ENCODE measurements around the gene MMP17.

MMP17 gene

GRCh38 chr12:131818821-131819585 is 9.2 kb upstream of the MMP17 start:
- H3F3A ChIP-seq (ENCODE audit: insufficient read depth, low read length), result no peaks in the 10 kb centered on the region
- no peak overlapping the region for H3K9ac ChIP-seq (ENCODE audit: low read length)
- H3K79me2 ChIP-seq (ENCODE audit: insufficient read depth, low read length), result no peaks in the 10 kb centered on the region
- no peak overlapping the region for H3K4me3 ChIP-seq (ENCODE audit: low read depth, low read length, poor library complexity, severe bottlenecking)
- H4K20me1 ChIP-seq (ENCODE audit: insufficient read depth, low read length), result no peaks in the 10 kb centered on the region
- no peaks in the 10 kb centered on the region for H3K9me2 ChIP-seq (ENCODE audit: low read depth, low read length)
- H3K27ac ChIP-seq (ENCODE audit: low read depth, low read length, poor library complexity, severe bottlenecking), result no peak overlapping the region
- no peaks in the 10 kb centered on the region for H3K36me3 ChIP-seq (ENCODE audit: insufficient read depth, low read length)
- no peak overlapping the region for H3K4me2 ChIP-seq (ENCODE audit: low read length)
- H3K27me3 ChIP-seq (ENCODE audit: insufficient read depth, low read length), result no peaks in the 10 kb centered on the region
- TF ChIP-seq CTCF (IDR thresholded peaks at IDR 0.05; ENCODE audit: low read length), result no peak
- TF ChIP-seq EZH2 (IDR thresholded peaks at IDR 0.05; ENCODE audit: borderline replicate concordance, low read length), result no peak
- no peaks in the 10 kb centered on the region for H3K9me3 ChIP-seq (ENCODE audit: low read length)
- H3K4me1 ChIP-seq (ENCODE audit: insufficient read depth, low read length, severe bottlenecking), result no peaks in the 10 kb centered on the region
- no peak overlapping the region for H2AFZ ChIP-seq (ENCODE audit: low read length)

DNA sequence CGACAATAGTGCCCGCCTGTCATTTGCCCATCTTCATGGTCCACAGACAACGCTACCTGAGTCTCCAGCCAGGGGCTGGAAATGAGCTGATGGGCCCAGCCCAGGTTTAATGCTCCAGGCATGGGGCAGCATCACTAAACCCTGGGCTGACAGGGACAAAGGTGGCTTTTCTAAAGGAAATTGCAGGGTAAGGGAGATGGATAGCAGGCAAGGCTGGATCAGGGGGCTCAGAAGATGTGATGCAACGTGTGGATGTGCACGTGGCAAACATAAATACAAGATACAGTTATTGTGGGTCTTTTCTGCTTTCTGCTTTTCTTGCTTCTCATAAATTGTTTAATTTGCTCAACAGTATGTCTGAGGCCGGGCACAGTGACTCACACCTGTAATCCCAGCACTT is 3.7 kb upstream of the MMP17 start:
- Histone ChIP-seq H2AFZ (ENCODE audit: low read length) (no peak overlapping the region), H3K4me2 (ENCODE audit: low read length) (no peak overlapping the region), H3K9ac (ENCODE audit: low read length) (no peak overlapping the region), H3K79me2 (ENCODE audit: insufficient read depth, low read length) (no peaks in the 10 kb centered on the region), H3K9me2 (ENCODE audit: low read depth, low read length) (no peaks in the 10 kb centered on the region), H3K4me3 (ENCODE audit: low read depth, low read length, poor library complexity, severe bottlenecking) (no peak overlapping the region), H3K36me3 (ENCODE audit: insufficient read depth, low read length) (no peaks in the 10 kb centered on the region), H3K4me1 (ENCODE audit: insufficient read depth, low read length, severe bottlenecking) (no peaks in the 10 kb centered on the region), H3K27ac (ENCODE audit: low read depth, low read length, poor library complexity, severe bottlenecking) (no peak overlapping the region), H3K9me3 (ENCODE audit: low read length) (no peaks in the 10 kb centered on the region), H3K27me3 (ENCODE audit: insufficient read depth, low read length) (no peaks in the 10 kb centered on the region), H3F3A (ENCODE audit: insufficient read depth, low read length) (no peaks in the 10 kb centered on the region), H4K20me1 (ENCODE audit: insufficient read depth, low read length) (no peaks in the 10 kb centered on the region)
- TF ChIP-seq EZH2 (IDR thresholded peaks at IDR 0.05; ENCODE audit: borderline replicate concordance, low read length), result no peak
- no peak for TF ChIP-seq CTCF (IDR thresholded peaks at IDR 0.05; ENCODE audit: low read length)

DNA sequence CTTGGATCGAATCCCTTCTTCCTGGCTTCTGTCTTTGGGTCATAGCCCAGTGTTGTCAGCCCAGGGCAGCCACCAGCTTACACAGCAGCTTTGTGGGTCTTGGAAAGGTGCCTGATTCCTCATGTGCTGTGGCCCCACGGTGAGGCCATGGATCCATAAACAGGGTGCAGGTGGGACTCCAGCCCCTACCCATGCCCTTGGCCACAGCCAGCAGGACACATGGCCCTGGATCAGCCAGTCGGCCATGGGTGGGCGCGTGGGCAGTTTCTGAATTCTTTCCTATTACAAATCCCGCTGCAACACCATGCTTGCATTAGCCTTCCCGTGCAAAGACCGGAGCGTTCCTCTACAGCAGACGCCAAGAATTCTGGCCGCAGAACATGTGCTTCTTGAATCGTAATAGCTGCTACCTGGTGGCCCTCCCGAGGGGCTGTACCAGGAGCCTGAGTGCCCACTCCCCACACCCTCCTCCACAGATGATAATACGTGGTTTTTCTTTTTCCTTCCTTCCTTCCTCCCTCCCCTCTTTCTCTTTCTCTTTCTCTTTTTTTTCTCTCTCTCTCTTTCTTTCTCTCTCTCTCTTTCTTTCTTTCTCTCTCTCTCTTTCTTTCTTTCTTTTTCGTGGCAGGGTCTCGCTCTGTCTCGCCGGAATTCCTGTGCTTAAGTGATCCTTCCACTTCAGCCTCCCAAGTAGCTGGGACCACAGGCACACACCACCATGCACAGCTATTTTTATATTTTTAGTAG is 2.9 kb upstream of the MMP17 start:
- no peak overlapping the region for H3K9ac ChIP-seq (ENCODE audit: low read length)
- no peak overlapping the region for H3K27ac ChIP-seq (ENCODE audit: low read depth, low read length, poor library complexity, severe bottlenecking)
- H3K79me2 ChIP-seq (ENCODE audit: insufficient read depth, low read length), result no peaks in the 10 kb centered on the region
- no peaks in the 10 kb centered on the region for H3K4me1 ChIP-seq (ENCODE audit: insufficient read depth, low read length, severe bottlenecking)
- no peak overlapping the region for H3K4me2 ChIP-seq (ENCODE audit: low read length)
- no peaks in the 10 kb centered on the region for H3F3A ChIP-seq (ENCODE audit: insufficient read depth, low read length)
- no peaks in the 10 kb centered on the region for H4K20me1 ChIP-seq (ENCODE audit: insufficient read depth, low read length)
- no peaks in the 10 kb centered on the region for H3K27me3 ChIP-seq (ENCODE audit: insufficient read depth, low read length)
- H3K36me3 ChIP-seq (ENCODE audit: insufficient read depth, low read length), result no peaks in the 10 kb centered on the region
- H3K9me3 ChIP-seq (ENCODE audit: low read length), result no peaks in the 10 kb centered on the region
- no peak overlapping the region for H3K4me3 ChIP-seq (ENCODE audit: low read depth, low read length, poor library complexity, severe bottlenecking)
- H2AFZ ChIP-seq (ENCODE audit: low read length), result no peak overlapping the region
- TF ChIP-seq EZH2 (IDR thresholded peaks at IDR 0.05; ENCODE audit: borderline replicate concordance, low read length) (no peak), CTCF (IDR thresholded peaks at IDR 0.05; ENCODE audit: low read length) (no peak)
- H3K9me2 ChIP-seq (ENCODE audit: low read depth, low read length), result no peaks in the 10 kb centered on the region

Data from OCI-LY1 (cell line).